HG02623 (cell line): Measurements from ENCODE around the gene RGS3.
A peak's percentile ranks its signal among the peaks of the same experiment; 100 is the strongest.

ENCODE experiments used
- ATAC-seq: cut with Tn5 transposase; IDR thresholded peaks from one replicate; pipeline ENCODE4 v1.9.1; 2021; ENCODE audit warnings: moderate library complexity; ENCODE audit not compliant: unreplicated experiment

The RGS3 gene

GRCh38 chr9:113509463-113509862, 45.9 kb downstream of the RGS3 start:
- ATAC-seq = no peak

GRCh38 chr9:113511047-113511521, 47.6 kb downstream of the RGS3 start:
- no peak for ATAC-seq

- ATAC-seq = peak; percentile 35
These were observed 48.6 kb downstream of the RGS3 start for GRCh38 chr9:113511856-113512761.

- ATAC-seq = no peak
These were observed 49.6 kb downstream of the RGS3 start for GRCh38 chr9:113513111-113513510.

- ATAC-seq = no peak
These were observed 50.0 kb downstream of the RGS3 start for GRCh38 chr9:113513536-113513935.

GRCh38 chr9:113514061-113514460, 50.5 kb downstream of the RGS3 start:
- no peak for ATAC-seq

GRCh38 chr9:113514748-113515147, 51.2 kb downstream of the RGS3 start:
- ATAC-seq = no peak

GRCh38 chr9:113515862-113516261, 52.3 kb downstream of the RGS3 start:
- ATAC-seq = no peak

GRCh38 chr9:113516840-113517577, 53.5 kb downstream of the RGS3 start:
- ATAC-seq = peak; percentile 92

- ATAC-seq = no peak
These were observed 56.0 kb downstream of the RGS3 start for GRCh38 chr9:113519426-113520108.

- ATAC-seq = no peak
These were observed 56.6 kb downstream of the RGS3 start for GRCh38 chr9:113520109-113520642.

GRCh38 chr9:113521693-113522255, 58.2 kb downstream of the RGS3 start:
- ATAC-seq = no peak

- ATAC-seq = no peak
These were observed 58.9 kb downstream of the RGS3 start for GRCh38 chr9:113522419-113522818.

GRCh38 chr9:113522858-113523257, 59.3 kb downstream of the RGS3 start:
- no peak for ATAC-seq

GRCh38 chr9:113523421-113524141, 60.1 kb downstream of the RGS3 start:
- ATAC-seq = peak; percentile 92

GRCh38 chr9:113524468-113524867, 60.9 kb downstream of the RGS3 start:
- ATAC-seq = no peak

- no peak for ATAC-seq
These were observed 61.7 kb downstream of the RGS3 start for GRCh38 chr9:113525205-113525604.

GRCh38 chr9:113525831-113526230, 62.3 kb downstream of the RGS3 start:
- no peak for ATAC-seq

GRCh38 chr9:113526231-113526746, 62.8 kb downstream of the RGS3 start:
- ATAC-seq = no peak

GRCh38 chr9:113526841-113527240, 63.3 kb downstream of the RGS3 start:
- ATAC-seq = no peak
